Measurements from ENCODE around the gene RELB.
"Not testable (repeated sequence)": the region's sequence is repeated elsewhere in the genome, so short reads cannot be mapped to it uniquely, and the experiment has no call there.

The RELB gene

GRCh38 chr19:45001087-45001739 is at the start of gene RELB:
Gene RELB, plus strand, starts transcription at chr19:45001464. Its CDS starts 116 bp downstream, at chr19:45001580.
- DNase-seq (ENCODE audit: low spot score): peak; percentile 99

GRCh38 chr19:44954278-44954648 is 47.0 kb upstream of the RELB start:
- DNase-seq (ENCODE audit: low spot score): no peak

- DNase-seq (ENCODE audit: low spot score): peak; percentile 96
Measured at GRCh38 chr19:44954649-44955504, 46.4 kb upstream of the RELB start, which contains the start of gene CLPTM1. Gene CLPTM1, plus strand, starts transcription at chr19:44955380. Its CDS starts 16 bp downstream, at chr19:44955396.

GRCh38 chr19:44955505-44956439 is 45.5 kb upstream of the RELB start:
- DNase-seq (ENCODE audit: low spot score): no peak

GRCh38 chr19:44957526-44957925 is 43.7 kb upstream of the RELB start:
- DNase-seq (ENCODE audit: low spot score): no peak

- DNase-seq (ENCODE audit: low spot score): no peak
Measured at GRCh38 chr19:44958090-44958489, 43.2 kb upstream of the RELB start.

- no peak for DNase-seq (ENCODE audit: low spot score)
Measured at GRCh38 chr19:44959691-44960090, 41.6 kb upstream of the RELB start.

- no peak for DNase-seq (ENCODE audit: low spot score)
Measured at GRCh38 chr19:44960906-44961728, 40.1 kb upstream of the RELB start.

GRCh38 chr19:44961821-44962220 is 39.4 kb upstream of the RELB start:
- no peak for DNase-seq (ENCODE audit: low spot score)

- DNase-seq (ENCODE audit: low spot score): no peak
Measured at GRCh38 chr19:44968118-44968517, 33.1 kb upstream of the RELB start.

- DNase-seq (ENCODE audit: low spot score): no peak
Measured at GRCh38 chr19:44968670-44969069, 32.6 kb upstream of the RELB start.

GRCh38 chr19:44969437-44969836 is 31.8 kb upstream of the RELB start:
- DNase-seq (ENCODE audit: low spot score): no peak

- DNase-seq (ENCODE audit: low spot score): not testable (repeated sequence)
Measured at GRCh38 chr19:44971451-44971850, 29.8 kb upstream of the RELB start.

- no peak for DNase-seq (ENCODE audit: low spot score)
Measured at GRCh38 chr19:44972802-44973201, 28.5 kb upstream of the RELB start.

- no peak for DNase-seq (ENCODE audit: low spot score)
Measured at GRCh38 chr19:44973982-44974735, 27.1 kb upstream of the RELB start.

GRCh38 chr19:44974857-44975256 is 26.4 kb upstream of the RELB start:
- DNase-seq (ENCODE audit: low spot score): no peak

- no peak for DNase-seq (ENCODE audit: low spot score)
Measured at GRCh38 chr19:44975444-44975843, 25.8 kb upstream of the RELB start.

GRCh38 chr19:44984005-44984404 is 17.3 kb upstream of the RELB start:
- DNase-seq (ENCODE audit: low spot score): no peak

GRCh38 chr19:44985445-44985844 is 15.8 kb upstream of the RELB start:
- no peak for DNase-seq (ENCODE audit: low spot score)

GRCh38 chr19:44986389-44986788 is 14.9 kb upstream of the RELB start:
- DNase-seq (ENCODE audit: low spot score): no peak

Data from HuH-7.5 (cell line).